ENCODE results near the gene DPY19L1. TPM values are rescaled to one million over a fixed set of nuclear protein-coding genes. Genes with fewer than 3 reads are reported as not detected.

Gene DPY19L1
- total RNA-seq, 4 donors from 2014 or later = 15.9 to 80.9 (median 24.7) TPM

DNA sequence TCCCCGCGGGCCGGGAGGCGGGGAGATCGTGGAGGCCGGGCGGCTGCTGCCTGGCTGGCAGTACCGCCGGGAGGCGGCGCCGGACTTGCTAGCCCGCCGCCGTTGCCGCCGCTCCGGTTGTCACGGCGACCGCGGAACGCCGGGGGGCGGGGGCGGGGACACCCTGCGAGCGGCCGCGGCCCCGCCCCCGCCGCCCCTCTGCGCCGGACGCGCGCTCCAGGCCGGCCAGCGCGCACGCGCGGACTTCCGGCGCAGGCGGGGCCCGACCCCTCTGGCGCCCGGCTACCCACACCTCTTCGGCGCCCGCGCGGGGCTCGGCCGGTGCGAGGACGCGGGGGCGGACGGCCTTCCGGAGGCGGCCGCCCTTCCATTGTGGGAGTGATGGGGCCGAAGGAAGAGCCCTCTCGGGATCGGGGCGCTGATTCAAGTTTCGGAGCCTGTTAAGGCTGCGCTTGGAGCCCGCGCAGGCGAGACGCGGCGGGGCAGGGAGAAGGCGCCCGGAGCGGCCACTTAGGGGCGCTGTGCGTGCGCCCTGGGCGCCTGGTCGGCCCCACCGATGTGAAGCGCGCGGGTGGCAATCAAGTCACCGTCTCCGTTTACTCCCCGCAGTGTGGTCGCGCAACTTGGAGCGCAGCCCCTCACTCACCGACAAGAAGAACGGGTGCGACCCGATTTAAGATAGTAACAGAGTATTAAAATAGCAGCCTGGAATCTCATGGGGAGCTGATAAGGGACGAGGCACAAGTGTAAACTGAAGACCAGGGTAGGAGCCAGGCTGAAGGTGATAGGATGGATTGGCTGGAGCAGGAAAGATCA, 449 bp upstream of the DPY19L1 start:
- DNase-seq = peak; percentile 90 to 95
- peak overlapping the region; percentile 89 to 96 for H3K27ac ChIP-seq
- no peaks in the 10 kb centered on the region for H3K36me3 ChIP-seq
- no peaks in the 10 kb centered on the region for H3K9me3 ChIP-seq
- no peaks in the 10 kb centered on the region for H3K27me3 ChIP-seq
- H3K4me1 ChIP-seq = no peaks in the 10 kb centered on the region
- H3K4me3 ChIP-seq = peak overlapping the region; percentile 77 to 81
- TF ChIP-seq, protein P1, sequence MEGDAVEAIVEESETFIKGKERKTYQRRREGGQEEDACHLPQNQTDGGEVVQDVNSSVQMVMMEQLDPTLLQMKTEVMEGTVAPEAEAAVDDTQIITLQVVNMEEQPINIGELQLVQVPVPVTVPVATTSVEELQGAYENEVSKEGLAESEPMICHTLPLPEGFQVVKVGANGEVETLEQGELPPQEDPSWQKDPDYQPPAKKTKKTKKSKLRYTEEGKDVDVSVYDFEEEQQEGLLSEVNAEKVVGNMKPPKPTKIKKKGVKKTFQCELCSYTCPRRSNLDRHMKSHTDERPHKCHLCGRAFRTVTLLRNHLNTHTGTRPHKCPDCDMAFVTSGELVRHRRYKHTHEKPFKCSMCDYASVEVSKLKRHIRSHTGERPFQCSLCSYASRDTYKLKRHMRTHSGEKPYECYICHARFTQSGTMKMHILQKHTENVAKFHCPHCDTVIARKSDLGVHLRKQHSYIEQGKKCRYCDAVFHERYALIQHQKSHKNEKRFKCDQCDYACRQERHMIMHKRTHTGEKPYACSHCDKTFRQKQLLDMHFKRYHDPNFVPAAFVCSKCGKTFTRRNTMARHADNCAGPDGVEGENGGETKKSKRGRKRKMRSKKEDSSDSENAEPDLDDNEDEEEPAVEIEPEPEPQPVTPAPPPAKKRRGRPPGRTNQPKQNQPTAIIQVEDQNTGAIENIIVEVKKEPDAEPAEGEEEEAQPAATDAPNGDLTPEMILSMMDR (IDR thresholded peaks at IDR 0.05) = peak; percentile 79 to 96 (median 83)
- peak; percentile 7 to 45 for TF ChIP-seq POLR2A (IDR thresholded peaks at IDR 0.05)
- intact Hi-C loops (cut with DNase I; ENCODE audit: low total_unique reads) = no loop called here

DNA sequence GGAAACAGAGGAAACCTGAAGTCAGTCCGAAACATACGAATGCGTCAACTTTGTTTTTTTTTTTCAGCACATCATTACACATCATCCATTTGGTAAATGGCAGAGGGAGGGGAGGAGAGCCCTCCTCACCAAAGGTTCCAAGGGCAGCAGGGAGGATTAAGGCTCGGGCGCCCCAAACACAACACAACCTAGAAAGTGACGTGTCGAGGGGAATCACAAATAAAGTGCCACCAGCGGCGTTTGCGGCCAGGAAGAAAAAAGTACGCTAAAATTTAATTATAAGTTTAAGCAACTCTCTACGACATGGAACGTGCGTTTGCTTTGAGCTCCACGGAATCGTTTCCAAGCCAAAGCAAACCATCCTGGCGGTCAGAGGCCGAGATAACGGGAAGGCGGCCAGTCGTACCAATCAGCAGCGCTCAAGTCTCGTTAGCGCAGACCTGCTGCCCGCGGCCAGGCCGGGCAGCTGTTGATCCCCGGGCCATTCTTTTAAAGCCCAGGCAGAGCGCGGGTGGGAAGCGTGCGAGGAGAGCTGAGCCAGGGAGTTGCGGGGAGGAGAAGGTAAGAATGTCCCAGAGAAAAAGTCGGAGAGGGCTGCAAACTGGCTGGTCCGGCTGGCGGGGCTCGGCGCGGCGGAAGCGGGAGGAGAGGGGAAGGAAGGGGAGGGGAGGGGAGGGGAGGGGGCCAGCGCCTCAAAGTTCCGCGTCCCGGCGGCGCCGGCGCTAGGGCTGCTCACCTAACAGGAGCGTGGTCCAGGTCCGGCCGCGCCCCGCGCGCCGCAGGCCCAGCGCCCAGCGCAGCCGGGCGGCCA, 719 bp downstream of the DPY19L1 start:
- peak in 1 of 2 donors; percentile 8 for TF ChIP-seq POLR2A (IDR thresholded peaks at IDR 0.05)
- TF ChIP-seq, protein P1 (IDR thresholded peaks at IDR 0.05) = no peak
- intact Hi-C loops (cut with DNase I; ENCODE audit: low total_unique reads) = no loop called here
- H3K4me3 ChIP-seq = peak overlapping the region; percentile 77 to 81
- DNase-seq = peak; percentile 41 to 50
- no peaks in the 10 kb centered on the region for H3K36me3 ChIP-seq
- peak overlapping the region; percentile 89 to 93 for H3K27ac ChIP-seq
- H3K4me1 ChIP-seq = no peaks in the 10 kb centered on the region
- H3K27me3 ChIP-seq = no peaks in the 10 kb centered on the region
- no peaks in the 10 kb centered on the region for H3K9me3 ChIP-seq

DNA sequence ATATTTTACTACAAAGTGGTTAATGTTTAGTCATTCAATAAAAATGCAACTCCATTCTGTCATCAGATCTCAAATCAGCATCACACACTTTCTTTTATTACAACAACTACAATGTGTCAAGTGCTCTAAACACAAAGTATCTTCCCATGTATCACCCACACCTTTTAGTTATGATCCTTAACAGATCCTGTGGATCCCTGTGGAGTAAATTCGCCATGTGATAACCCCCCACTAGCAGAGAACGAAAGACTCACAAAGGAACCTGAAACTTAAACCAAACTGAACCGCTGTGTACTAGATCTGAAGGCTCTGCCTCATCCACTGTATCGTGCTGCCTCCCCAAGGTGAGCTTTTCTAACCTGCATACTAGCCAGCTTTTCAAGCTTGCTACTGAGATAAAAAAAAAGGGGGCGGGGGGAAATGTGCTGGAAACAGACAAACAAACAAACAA, 1.7 kb downstream of the DPY19L1 start:
- Histone ChIP-seq H3K27ac (peak overlapping the region in 1 of 2 donors; percentile 93), H3K9me3 (no peaks in the 10 kb centered on the region), H3K36me3 (no peaks in the 10 kb centered on the region), H3K27me3 (no peaks in the 10 kb centered on the region), H3K4me3 (no peak overlapping the region), H3K4me1 (no peaks in the 10 kb centered on the region)
- no peak for TF ChIP-seq POLR2A (IDR thresholded peaks at IDR 0.05)
- TF ChIP-seq, protein P1 (IDR thresholded peaks at IDR 0.05) = no peak
- no peak for DNase-seq
- intact Hi-C loops (cut with DNase I; ENCODE audit: low total_unique reads) = no loop called here

DNA sequence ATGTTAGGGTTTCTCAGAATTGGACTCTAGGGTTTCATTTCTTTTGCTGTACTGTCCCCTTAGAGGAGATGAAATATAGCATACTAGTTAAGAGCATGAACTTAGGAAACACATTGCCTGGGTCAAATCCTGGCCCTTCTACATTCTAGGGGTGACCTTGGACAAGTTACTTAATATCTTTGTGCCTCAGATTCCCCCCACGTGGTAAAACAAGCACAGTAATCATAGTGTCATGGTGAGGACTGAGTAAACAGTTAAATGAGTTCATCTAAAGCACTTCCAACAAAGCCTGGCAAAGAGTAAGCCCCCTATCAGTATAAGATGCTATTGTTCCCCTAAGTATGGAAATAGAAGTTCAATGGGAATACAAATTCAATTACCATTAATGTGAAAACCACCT, 5.1 kb downstream of the DPY19L1 start:
- no peaks in the 10 kb centered on the region for H3K9me3 ChIP-seq
- H3K36me3 ChIP-seq = no peaks in the 10 kb centered on the region
- DNase-seq = no peak
- H3K27ac ChIP-seq = no peak overlapping the region
- no peak for TF ChIP-seq POLR2A (IDR thresholded peaks at IDR 0.05)
- TF ChIP-seq, protein P1 (IDR thresholded peaks at IDR 0.05) = no peak
- H3K4me1 ChIP-seq = no peaks in the 10 kb centered on the region
- no peak overlapping the region for H3K4me3 ChIP-seq
- no peaks in the 10 kb centered on the region for H3K27me3 ChIP-seq
- intact Hi-C loops (cut with DNase I; ENCODE audit: low total_unique reads) = no loop called here

DNA sequence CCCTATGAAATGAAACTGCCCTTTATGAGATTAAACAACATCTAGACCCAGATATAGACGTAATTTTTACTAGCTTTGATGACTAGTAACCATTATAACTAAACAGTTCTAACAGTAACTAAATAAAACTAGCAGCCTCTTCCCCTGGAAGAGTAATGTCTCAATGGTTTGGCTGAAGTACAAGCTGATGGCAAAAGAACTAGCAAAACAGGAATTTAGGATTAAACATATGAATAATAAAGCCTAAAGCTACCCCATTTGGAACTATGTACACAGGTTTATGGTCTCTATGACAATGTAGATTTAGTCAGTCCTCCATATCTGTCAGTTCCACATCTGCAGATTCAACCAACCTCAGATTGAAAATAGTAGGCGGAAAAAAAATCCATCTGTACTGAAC, 6.4 kb downstream of the DPY19L1 start:
- no peaks in the 10 kb centered on the region for H3K9me3 ChIP-seq
- no peaks in the 10 kb centered on the region for H3K27me3 ChIP-seq
- no peak for TF ChIP-seq POLR2A (IDR thresholded peaks at IDR 0.05)
- TF ChIP-seq, protein P1 (IDR thresholded peaks at IDR 0.05) = no peak
- no peaks in the 10 kb centered on the region for H3K4me1 ChIP-seq
- H3K4me3 ChIP-seq = no peak overlapping the region
- H3K27ac ChIP-seq = no peak overlapping the region
- intact Hi-C loops (cut with DNase I; ENCODE audit: low total_unique reads) = no loop called here
- H3K36me3 ChIP-seq = no peaks in the 10 kb centered on the region
- DNase-seq = no peak
